Prostate gland (tissue), 2 donors: ENCODE data around the gene MICALL2.

ENCODE experiments used
- POLR2A ChIP-seq: fragments of 450-650 bp; IDR thresholded peaks from one replicate; pipeline ENCODE4 v1.6.1; 2016; ENCODE audit warnings: antibody characterized with exemption, mild to moderate bottlenecking
- TF ChIP-seq, protein P1 (sequence below), 4 experiments: fragments of 200-600 bp in 2 of 4; fragments of 450-650 bp in 2 of 4; sonication (generic) in 2 of 4; IDR thresholded peaks; 1 replicate in 3 of 4; 2 replicates in 1 of 4; pipeline ENCODE4 v1.5.1; 2016 to 2019; ENCODE audit warnings: antibody characterized with exemption in 4 of 4, mild to moderate bottlenecking in 2 of 4, moderate library complexity in 2 of 4

DNA sequence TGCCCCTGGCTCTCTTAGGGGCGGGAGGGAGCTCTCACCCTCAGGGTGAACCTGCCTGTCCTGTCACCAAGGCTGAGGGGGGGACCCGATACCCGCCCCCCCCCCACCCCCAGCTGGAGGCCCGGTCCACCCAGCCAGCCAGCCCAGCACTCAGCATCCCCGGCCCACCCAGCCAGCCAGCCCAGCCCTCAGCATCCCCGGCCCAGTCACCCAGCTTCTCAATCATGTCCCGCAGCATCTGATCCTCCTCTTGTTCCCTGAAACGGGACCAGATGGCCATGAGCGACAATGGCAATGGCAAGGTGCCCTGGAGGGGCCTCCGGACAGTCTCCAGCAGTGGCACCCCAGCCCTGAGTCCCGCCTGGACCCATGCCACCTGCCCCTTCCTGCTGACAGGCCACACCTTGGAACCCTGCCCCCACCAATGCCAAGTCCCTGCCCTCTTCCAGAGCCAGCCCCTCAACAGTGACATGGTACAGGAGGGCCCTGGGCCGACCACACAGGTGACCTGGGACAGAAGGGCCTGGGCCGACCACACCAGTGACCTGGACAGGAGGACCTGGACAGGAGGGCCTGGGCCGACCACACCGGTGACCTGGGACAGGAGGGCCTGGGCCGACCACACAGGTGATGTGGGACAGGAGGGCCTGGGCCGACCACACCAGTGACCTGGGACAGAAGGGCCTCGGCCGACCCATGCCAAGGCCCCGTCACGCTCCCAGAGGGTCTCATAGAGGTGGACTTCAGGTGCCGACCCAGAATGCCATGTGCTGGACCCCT lies 24.2 kb downstream of the MICALL2 start:
- no peak for TF ChIP-seq POLR2A
- TF ChIP-seq, protein P1, sequence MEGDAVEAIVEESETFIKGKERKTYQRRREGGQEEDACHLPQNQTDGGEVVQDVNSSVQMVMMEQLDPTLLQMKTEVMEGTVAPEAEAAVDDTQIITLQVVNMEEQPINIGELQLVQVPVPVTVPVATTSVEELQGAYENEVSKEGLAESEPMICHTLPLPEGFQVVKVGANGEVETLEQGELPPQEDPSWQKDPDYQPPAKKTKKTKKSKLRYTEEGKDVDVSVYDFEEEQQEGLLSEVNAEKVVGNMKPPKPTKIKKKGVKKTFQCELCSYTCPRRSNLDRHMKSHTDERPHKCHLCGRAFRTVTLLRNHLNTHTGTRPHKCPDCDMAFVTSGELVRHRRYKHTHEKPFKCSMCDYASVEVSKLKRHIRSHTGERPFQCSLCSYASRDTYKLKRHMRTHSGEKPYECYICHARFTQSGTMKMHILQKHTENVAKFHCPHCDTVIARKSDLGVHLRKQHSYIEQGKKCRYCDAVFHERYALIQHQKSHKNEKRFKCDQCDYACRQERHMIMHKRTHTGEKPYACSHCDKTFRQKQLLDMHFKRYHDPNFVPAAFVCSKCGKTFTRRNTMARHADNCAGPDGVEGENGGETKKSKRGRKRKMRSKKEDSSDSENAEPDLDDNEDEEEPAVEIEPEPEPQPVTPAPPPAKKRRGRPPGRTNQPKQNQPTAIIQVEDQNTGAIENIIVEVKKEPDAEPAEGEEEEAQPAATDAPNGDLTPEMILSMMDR (IDR thresholded peaks at IDR 0.05), result no peak
